Esophagus mucosa (tissue), 1 donor: ENCODE data around the gene GAB1. TPM values are rescaled to one million over a fixed set of nuclear protein-coding genes. Genes with fewer than 3 reads are reported as not detected.

Experiments
- ATAC-seq: fragments of 200-7000 bp; cut with Tn5 transposase; one replicate; pipeline ENCODE4 v1.9.1; 2020
- total RNA-seq: library from RNA; stranded (reverse); gene quantifications from one replicate; pipeline ENCODE4 v1.2.4, GENCODE V29; 2023
- donor health status: DM: yes; HTN: yes; CAD: no.

The GAB1 gene
- total RNA-seq, 1 donor from 2014 or later: 30.2 TPM

DNA sequence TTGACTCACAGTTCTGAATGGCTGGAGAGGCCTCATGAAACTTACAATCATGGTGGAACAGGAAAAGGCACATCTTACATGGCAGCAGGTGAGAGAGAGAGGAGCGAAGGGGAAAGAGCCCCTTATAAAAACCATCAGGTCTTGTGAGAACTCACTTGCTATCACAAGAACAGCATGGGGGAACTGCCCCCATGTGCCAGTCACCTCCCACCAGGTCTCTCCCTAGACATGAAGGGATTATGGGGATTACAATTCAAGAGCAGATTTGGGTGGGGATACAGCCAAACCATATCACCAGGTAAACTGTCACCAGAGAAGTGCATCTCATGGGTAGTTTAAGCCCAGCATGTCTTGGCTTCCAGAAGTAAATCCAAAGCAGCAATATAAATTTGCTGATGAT is 169.4 kb downstream of the GAB1 start:
- ATAC-seq: no peak

GRCh38 chr4:143511906-143512305 is 175.2 kb downstream of the GAB1 start:
- no peak for ATAC-seq

DNA sequence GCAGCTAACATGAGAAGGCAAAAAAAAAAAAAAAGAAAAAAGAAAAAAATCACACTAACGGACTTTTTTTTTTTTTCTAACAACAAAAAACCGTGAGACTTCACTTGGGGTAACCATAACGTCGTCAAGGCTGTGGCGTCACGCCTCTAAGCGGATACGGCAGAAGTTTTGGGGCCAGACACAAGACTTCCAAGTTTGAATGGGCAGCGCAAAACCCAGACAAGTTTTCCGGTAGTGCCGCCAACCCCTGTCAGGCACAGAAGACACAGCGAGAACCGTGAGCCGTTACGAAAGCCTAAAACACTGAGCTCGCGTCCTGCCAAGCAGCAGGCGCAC is 176.3 kb downstream of the GAB1 start:
- peak; percentile 47 for ATAC-seq

DNA sequence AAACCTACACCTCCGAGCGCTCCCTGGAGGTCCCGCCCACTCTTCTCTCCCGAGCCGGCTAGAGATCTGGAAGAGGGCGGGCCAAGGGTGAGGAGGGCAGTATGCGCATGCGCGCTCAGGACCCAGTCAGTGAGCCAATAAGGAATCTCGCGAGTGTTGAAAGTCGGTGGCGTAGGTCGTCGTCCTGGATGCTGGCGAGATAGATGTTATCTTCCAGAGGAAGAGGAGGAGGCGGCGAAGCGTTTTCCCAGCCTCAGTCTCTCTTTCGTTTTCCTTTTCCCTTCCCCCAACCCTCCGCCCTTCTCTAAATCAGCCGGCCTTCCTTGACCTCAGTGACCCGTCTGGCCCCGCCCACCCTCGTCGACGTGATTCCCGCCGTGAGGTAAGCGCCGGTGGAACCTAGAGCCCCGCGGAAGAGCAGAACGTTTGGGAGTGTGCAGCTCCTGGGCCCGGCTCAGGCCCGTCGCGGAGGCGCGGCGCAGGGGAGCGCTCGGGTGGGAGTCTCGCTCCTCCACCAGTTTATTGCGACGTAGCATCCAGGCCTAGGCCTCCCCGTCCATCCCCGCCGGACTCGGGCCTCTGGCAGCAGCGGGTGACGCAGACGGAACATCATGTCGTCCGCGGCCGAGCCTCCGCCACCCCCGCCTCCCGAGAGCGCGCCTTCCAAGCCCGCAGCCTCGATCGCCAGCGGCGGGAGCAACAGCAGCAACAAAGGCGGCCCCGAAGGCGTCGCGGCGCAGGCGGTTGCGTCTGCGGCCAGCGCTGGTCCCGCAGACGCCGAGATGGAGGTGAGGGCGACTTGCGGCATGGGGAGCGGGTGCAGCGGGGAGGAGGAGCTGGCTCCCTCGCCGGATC is 176.9 kb downstream of the GAB1 start, which contains the start of gene SMARCA5:
SMARCA5 (plus strand) TSS at position 389 of the 855 bp plus-strand sequence; CDS start at position 612, 223 bp downstream.
- ATAC-seq: peak; percentile 99

GRCh38 chr4:143514169-143514495 is 177.5 kb downstream of the GAB1 start:
- no peak for ATAC-seq

DNA sequence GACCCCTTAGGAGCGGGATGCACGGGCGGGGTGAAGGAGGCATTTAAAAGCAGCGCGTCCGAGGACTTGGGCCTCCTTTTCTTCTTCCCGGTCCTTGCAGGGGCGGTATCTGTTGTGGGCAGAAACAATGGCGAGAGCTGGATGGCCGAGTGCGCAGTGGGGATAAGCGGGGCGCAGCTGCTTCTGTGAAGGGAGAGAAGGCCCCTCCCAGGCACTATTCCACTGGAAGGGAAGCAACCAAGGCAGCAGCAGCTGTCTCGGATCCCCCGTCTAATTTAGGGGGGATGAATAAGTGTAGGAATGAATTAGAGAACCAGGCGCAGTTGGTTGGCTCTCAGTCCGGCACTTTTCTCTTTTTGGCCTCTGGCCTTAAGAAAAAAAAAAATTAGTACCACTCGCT is 177.8 kb downstream of the GAB1 start:
- ATAC-seq: no peak

- no peak for ATAC-seq
These were observed 178.2 kb downstream of the GAB1 start for GRCh38 chr4:143514901-143515300.

DNA sequence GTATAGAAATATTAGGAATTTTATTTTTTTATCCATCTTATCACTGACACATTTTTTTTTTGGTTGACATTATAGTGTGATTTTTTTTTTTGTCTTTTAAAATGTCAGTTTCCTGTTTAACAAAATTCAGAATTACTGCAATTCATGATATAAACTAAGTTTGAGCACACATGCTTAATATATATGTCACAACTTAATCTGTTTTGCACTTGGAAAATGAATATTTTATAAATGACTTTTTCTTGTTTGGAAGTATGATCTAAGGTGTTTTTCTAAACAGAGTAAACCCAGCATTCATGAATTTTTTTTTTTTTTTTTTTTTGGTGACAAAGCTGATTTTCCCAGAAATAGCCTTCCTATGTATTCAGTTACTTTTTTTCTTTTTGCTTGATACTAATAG is 179.2 kb downstream of the GAB1 start:
- ATAC-seq: no peak

DNA sequence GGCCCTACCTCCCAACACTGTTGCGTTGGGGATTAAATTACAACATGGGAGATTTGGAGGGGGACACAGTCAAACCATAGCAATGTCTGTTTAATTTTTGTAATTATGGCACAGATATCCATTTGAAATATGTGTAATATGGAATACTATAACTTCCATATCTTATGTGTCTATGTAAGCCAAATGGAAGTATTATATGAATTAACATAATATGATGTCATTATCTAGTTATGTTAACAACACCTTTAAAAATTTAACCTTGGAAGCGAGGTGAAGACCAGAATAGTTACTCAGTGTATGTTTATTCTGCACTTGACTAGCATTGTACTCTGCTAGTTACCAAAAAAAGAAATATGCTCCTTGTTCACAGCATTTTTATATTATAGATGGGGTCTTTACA is 181.1 kb downstream of the GAB1 start:
- no peak for ATAC-seq

Other genes starting within 250 kb of the GAB1 start
- 12.9 TPM for gene USP38, start 152.0 kb upstream of the GAB1 start, total RNA-seq
- gene SMARCA5, start 176.8 kb downstream of the GAB1 start, total RNA-seq: 17.9 TPM